NCI-H1694 treated with DMSO at 0.1 percent for 48 hours (cell line): ENCODE data around the gene YTHDF2.
"Not testable (repeated sequence)": the region's sequence is repeated elsewhere in the genome, so short reads cannot be mapped to it uniquely, and the experiment has no call there.

Experiments
- DNase-seq: peaks from one replicate; lab custom pipeline; 2025; lab: John Stamatoyannopoulos, UW

YTHDF2 gene

DNA sequence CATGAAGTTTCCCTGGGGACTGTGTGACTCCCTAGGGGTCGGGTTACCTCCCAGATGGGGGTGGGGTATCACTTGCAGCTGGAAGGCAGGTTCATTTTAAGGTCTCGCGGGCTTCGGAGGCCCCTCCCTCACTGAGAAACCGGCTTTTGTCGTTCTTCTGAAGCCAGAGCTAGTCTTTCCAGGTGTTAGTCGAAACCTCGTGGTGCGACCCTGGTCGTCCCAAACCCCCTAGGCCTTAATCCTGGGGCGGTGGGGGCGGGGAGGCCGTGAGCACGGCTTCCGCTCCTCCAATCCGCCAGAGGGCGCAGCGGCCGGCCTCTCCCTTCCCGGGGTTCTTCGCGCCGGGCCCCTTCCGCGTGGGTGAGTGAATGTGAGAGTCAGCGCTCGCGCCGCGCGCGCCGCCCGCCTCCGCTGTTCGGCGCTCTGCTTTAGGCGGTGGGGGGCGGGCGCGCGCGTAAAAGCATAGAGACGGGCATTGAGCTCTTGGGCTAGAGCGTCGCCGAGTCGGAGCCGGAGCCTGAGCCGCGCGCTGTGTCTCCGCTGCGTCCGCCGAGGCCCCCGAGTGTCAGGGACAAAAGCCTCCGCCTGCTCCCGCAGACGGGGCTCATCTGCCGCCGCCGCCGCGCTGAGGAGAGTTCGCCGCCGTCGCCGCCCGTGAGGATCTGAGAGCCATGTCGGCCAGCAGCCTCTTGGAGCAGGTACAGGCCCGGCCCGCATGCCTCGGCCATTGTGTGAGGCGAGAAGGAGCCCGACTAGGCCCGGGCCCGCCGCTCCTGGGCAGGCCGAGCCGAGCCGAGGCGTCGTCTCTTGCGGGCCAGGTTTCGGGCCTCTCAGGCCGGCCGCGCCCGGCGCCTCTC, at the start of gene YTHDF2:
YTHDF2 (plus strand) TSS at position 491 of the 857 bp plus-strand sequence; CDS start at position 672, 181 bp downstream.
- DNase-seq: peak; percentile 92

DNA sequence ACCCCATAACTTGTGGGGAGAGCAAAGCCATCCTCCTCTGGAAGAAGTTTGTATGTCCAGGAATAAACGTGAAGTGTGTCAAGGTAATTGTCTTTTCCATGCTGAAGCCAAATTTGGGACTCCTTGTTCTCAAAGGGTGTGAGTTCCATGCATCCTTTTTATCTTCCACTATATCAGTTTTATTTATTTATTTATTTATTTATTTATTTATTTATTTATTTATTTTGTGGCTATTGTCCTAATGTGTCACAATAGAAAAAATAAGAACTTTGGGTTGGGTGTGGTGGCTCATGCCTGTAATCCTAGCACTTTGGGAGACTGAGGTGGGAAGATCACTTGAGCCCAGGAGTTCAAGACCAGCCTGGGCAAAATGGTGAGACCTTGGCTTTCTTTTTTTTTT, 45.1 kb upstream of the YTHDF2 start:
- not testable (repeated sequence) for DNase-seq

DNA sequence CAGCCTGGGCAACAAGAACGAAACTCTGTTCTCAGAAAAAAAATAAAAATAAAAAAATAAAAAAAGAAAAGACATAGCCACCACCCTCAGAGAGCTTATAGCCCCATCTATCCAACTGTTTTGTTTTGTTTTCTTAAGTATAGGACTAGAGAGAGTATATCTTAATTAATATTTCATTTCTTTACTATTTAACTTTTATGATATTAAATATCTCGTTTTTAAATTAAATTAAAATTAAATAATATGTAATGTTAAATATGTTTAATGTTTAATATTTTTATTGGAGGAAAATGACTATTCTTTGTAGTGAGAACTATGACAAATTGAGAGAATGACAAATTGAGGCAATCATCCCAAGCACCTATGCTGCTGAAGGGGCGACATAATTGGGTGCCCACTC, 33.1 kb upstream of the YTHDF2 start:
- DNase-seq: no peak

DNA sequence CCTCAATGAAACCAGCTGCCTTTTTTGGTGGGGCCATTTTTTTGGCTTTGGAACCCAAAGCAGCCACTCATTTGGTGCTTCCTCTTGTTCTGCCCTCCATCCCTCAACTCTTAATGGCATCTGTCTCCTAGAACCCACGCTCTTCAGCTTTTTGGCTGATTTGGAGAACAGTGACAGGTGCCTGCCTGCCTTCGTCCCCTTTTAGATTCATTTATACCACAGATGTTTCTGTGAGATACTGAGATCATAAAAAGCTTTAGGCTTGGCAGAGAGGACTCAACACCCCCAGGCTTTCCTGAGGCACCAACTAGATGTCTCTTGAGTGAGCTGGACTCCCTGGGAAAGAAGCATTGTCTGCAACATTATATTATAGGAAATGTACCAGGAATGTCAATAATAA, 20.4 kb upstream of the YTHDF2 start:
- DNase-seq: peak; percentile 32

DNA sequence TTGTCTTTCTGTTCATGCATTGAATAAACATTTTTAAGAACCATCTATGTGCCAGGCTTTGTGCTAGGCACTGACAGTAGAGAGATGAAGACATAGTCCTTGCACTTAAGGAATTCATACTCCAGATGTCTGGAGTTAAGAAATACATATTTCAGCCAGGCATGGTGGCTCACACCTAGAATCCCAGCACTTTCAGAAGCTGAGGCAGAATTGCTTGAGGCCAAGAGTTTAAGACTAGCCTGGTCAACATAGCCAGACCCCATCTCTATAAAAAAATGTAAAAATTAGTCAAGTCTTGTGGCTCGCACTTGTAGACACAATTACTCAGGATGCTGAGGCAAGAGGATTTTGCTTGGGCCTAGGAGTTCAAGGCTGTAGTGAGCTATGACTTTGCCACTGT, 18.6 kb upstream of the YTHDF2 start:
- DNase-seq: no peak

DNA sequence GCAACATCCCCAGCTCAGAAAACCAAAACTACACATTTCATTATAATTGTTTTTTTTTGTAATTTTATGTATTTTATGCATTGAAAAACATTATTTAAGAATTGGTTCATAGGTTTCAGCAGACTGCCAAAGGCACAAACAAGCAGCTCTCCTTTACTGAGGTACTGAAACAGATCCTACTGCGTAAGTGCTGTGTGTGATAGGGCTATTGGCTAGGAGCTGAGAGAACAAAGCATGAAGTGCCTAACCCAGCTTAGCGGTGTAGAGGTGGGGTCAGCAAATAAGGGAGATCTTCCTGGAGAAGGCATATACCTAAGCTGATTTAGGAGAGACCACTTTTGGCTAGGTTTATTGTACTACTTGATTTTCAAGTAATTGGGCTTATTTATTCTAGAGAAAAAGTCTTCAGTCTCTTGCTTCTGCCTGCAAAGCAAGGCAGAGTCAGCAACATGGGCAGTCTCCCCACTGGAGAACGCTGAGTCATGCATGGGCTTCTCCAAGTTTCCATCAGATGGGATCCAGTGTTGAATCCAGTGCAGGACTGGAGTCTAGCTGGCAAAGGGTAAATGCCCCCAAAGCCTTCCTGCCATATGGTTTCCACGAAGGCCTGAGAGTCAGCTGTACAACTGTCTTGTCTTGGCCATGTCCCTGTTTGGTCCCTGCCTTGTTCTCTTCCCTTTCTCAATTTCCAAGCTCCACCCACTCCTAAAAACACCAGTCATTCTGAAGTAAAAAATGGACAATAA, 18.0 kb upstream of the YTHDF2 start:
- DNase-seq: no peak

DNA sequence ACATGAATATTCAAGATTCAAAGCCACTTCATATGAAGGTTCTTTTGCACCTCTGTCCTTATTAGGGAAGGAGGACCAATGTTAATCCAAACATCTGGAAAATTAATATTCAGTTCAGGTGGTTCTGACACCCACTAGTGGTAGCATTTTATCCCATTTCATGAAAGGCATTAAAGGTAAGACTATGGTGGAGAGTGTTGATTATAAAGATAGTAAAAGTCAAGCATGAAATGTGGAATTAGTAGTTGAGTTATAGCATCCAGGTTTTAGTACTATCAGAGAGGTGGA, 17.5 kb upstream of the YTHDF2 start:
- no peak for DNase-seq

DNA sequence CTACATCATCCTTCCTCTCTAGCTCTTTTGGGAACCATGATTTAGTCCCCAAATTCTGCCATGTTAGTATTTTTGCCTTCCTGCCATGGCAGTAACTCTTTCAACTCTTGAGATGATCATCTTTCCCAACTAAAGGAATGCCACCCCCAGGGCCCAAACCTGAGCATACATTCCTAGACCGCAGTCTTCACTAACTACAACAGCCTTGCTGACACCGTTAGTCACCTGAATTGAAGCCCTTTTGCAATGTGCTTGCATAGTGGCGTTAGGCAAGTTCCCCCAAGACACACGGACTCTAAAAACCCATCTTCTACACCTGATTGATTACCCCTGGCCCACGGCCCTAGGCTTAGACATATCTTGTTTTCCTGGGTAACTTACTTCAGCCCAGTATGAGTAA, 16.4 kb upstream of the YTHDF2 start:
- DNase-seq: no peak

DNA sequence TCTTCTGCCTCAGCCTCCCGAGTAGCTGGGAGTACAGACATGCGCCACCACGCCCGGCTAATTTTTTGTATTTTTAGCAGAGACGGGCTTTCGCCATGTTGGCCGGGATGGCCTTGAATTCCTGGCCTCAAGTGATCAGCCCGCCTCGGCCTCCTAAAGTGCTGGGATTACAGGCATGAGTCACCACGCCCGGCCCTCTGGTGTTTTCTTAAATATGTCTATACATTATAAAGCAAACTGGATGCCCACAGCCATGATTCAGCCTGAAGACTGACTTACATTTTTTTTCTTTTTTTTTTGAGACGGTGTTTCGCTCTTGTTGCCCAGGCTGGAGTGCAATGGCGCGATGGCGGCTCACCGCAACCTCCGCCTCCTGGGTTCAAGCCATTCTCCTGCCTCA, 14.8 kb upstream of the YTHDF2 start:
- DNase-seq: not testable (repeated sequence)

DNA sequence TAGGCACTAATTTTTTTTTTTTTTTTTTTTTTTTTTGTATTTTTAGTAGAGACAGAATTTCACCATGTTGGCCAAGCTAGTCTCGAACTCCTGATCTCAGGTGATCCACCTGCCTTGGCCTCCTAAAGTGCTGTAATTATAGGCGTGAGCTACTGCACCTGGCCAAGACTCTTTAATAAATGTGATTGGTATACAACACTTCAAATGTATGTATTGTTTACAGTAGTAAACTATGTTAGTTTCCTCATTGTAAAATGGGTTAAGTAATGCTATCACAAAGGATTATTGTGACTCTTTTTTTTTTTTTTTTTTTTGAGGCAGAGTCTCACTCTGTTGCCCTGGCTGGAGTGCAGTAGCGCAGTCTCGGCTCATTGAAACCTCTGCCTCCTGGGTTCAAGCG, 11.4 kb upstream of the YTHDF2 start:
- not testable (repeated sequence) for DNase-seq

DNA sequence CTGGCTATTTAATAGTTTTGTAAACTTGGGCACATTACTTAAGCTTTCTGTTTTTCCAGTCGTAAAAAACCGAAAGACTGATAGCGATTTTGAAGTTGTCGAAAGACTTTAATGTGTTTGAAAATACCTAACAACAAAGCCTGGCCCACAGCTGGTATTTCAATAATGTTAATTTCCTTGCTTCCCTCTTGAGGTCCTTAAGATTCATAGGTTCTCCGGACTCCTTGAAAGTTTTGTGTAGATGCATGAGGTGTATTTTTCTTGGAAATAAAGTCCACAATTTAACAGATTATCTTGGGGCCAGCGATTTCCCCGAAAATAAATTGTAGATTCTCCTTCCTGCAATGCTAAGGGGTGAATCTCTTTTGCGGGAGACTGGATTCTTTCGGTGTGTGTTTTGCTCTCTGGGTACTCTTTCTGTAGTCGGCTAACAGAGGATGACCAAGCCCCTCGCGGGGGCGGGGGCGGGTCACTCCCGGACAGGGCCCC, 735 bp upstream of the YTHDF2 start:
- DNase-seq: no peak

DNA sequence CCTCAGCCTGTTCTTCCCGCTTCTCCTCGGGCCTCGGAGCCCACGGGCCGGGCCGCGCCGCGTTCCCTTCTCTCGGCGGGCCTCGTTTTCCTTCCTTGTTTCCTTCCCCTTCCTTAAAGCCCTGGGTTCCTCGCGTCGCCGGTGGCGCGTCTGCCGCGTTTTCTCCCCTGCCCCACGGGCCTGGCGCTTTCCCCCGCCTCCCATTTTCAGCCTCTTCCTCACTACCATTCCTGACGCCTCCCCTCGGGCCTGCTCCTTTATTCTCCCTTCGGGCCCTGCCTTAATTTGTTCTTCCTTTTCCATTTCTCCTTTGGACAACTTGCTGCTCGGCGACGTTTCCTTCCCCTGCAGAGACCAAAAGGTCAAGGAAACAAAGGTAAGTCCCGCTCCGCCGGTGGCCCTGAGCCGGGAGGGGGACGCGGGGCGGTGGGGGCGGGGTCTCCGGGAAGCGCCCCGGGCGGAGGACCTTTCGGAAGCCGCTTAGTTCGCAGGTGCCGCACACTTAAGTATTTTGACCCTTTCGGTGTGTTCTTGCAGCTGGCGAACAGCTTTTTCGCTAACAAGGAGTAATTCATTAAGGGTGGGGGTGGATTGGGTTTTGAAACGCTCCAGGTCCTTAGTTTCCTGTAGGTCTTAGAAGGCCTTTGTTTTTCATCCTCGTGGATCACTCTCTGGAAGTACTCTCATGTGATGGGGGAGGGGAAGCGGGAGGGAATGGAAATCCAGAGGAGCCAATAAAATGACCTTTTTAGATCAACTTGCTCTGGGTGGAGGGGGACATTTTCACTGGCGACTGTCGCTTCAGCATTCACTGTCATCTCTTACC, 780 bp downstream of the YTHDF2 start:
- peak; percentile 52 for DNase-seq

DNA sequence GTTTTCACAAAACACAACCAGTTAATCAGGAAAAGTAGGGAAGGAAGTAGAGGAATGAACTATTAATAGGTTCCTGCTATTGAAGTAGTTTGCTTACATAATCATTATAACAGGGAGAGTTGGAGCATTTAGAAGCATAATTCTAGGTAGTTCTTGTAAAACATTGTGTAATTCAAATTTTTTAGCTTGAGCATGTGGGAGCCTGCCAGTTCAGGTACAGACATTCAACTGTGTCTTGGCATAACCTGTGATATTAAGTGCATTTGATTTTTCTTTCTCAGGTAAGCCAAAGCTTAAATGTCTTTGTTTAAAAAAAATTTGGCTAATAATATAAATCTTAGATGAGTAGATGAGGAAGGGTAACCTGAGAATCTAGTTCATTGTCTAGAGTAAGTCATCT, 3.4 kb downstream of the YTHDF2 start:
- DNase-seq: no peak

DNA sequence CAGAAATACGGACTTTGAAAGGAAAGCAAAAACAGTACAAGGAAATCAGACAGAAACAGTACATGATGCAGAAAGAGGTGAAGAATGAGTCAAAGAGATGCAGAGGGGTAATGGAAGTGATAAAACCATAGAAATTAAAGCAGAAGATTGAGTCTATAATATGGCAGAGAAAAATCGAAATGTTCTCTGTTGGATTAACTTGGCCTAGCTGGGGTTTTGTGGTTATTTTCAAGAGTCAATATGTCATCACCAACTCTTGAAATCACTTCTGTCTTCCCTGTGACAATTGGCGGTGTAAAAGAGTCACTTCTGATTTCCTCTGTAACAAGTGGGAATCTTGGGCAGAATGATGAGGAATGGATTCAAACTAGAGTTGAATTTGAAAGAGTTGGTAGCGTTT, 7.4 kb downstream of the YTHDF2 start:
- DNase-seq: no peak

DNA sequence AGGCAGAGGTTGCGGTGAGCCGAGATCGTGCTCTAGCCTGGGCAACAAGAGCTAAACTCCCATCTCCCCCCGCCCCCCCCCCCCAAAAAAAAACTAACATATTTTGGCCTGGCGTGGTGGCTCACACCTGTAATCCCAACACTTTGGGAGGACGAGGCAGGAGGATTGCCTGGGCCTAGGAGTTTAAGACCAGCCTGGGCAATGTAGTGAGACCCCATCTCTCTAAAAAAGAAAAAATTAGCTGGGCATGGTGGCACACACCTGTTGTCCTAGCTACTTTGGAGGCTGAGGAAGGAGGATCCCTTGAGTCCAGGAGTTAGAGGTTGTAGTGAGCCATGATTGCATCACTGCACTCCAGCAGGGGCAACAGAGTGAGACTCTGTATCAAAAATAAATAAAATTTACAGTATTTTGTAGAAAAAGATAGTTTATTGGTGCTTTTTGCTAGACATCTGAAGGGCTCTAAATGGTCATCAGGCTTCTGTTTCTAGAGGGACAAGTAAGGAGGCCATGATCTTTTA, 9.0 kb downstream of the YTHDF2 start:
- DNase-seq: no peak

DNA sequence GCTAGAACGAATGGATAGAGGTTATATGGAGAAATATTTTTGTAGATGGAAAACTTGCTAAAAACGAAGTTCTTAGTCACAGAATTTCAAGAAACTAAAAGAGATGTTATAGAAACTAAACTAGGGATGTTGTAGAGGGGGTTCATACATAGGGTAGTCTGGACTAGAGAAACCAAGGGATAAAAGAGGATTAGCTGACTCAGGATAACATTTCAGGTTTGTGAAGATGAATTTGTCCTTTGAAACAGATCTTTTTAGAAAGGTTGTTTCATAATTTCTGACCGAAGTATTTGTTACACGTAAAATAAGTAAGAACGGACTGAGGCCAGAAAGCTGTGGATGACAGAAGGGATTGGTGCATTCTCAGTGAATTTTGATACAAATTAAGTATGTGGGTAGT, 13.6 kb downstream of the YTHDF2 start:
- no peak for DNase-seq

DNA sequence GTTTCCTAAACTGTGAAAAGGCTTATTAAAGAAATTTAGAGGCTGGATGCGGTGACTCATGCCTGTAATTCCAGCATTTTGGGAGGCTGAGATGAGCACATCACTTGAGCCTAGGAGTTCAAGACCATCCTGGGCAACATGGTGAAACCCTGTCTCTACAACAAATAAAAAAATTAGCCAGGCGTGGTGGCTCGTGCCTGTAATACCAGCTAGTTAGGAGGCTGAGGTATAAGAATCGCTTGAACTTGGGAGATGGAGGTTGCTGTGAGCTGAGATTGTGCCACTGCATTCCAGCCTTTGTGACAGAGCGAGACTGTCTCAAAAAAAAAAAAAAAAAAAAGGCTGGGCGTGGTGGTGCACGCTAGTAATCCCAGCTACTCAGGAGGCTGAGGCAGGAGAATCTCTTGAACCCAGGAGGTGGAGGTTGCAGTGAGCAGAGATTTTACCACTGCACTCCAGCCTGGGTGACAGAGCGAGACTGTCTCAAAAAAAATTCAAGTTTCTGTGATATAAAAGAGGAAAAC, 14.1 kb downstream of the YTHDF2 start:
- DNase-seq: not testable (repeated sequence)

DNA sequence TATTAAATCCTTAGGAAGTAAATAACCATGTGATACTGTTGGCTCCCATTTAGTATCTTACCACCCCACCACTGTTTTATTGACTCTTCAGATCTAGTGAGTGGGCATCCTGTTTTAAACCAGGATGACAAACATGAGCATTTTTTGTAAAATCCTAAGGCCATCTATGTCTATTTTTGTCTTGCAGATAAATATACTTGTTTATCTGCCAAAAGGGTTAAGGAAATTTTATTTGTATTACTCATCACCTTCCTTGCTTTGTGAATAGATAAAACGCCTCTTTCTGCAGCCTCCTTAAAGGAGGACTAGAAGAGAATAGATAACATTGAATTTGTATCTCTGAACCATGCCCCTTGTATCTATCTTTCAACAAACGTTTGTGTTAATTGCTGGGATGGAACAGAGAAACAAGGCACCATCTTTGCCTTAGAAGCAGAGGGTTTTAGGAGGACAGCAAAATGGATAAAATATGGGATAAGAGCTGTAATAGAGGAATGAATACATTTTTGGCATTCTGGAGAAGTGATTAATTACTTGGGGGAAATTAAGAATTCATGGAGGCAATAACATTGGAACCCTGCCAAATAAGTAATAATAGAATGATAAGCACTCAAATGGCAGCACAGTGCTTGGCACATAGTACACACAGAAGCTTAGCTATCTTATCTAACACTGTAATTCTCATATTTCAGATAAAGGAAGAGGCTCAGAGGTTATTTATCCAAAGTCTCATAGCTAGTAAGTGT, 14.7 kb downstream of the YTHDF2 start:
- no peak for DNase-seq

DNA sequence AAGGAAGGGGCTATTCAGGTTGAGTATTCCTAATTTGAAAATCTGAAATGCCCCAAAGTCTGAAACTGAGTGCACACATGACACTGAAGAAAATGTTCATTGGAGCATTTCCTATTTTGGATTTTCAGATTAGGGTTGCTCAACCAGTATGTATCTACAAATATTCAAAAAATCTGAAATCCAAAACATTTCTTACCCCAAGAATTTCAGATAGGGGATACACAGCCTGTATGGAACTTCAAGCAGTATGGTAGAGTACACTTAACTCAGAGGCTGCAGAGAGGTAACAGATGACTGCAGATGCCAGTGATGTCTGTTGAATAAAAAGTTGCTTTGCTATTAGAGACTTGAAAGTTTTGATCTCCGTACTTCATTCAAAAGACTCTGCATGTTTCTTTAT, 19.0 kb downstream of the YTHDF2 start:
- DNase-seq: no peak

DNA sequence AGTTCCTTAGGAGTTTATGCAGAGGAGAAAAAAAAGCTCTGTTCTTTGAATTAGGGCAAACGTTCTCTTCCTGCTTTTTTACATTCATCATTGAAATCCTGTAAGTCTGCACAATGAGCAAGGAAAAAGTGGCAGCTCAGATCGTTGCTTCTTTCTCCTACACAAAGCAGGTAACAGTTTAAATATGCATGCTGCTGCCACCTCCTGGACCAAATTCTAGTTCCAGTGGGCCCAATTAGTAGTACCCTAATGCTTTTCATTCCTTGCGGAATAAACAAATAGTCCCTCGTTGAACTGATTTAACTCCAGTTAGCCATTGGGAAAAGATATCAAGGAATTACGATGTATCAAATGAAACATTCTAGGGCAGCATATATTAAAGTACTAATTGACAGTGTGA, 20.1 kb downstream of the YTHDF2 start:
- peak; percentile 2 for DNase-seq

DNA sequence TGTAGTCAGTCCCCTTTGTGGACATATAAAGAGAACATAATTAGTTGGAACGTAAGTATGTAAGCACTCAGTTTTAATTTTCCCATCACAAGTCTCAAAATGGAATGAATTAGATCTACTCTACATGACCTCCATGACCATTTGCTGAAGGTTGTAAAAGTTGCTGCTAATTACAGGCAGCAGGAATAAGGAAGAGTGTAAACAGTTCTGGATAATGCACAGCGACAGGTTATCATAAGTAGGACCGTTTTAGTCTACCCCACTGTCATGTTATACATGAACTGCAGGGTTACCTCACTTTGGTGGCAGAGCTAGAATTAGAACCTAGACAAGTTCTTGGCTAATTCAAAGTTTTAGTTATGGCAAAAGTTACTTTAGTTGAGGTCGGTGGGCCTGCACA, 21.7 kb downstream of the YTHDF2 start:
- no peak for DNase-seq
